GM21515 (cell line): ENCODE data around the gene TRIM37.
"Not testable (repeated sequence)": the region's sequence is repeated elsewhere in the genome, so short reads cannot be mapped to it uniquely, and the experiment has no call there.

Experiments
- ATAC-seq: cut with Tn5 transposase; IDR thresholded peaks from one replicate; pipeline ENCODE4 v1.9.1; 2021; ENCODE audit not compliant: unreplicated experiment

TRIM37 gene

DNA sequence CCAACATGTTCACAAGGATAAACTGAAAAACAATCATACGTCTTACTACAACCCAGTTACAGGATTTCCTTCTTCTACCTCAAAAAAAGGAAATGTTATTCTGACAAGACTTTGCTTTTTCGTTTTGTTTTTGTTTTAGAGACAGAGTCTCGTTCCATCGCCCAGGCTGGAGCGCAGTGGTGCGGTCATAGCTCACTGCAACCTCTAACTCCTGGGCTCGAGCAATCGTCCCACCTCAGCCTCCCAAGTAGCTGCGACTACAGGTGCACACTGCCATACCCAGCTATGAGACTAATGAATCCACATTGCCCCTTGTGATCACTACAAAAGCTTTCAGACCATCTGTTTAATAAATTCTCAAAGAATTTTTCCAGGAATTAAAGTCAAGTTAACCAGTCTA lies 8.8 kb upstream of the TRIM37 start:
- ATAC-seq, result no peak

DNA sequence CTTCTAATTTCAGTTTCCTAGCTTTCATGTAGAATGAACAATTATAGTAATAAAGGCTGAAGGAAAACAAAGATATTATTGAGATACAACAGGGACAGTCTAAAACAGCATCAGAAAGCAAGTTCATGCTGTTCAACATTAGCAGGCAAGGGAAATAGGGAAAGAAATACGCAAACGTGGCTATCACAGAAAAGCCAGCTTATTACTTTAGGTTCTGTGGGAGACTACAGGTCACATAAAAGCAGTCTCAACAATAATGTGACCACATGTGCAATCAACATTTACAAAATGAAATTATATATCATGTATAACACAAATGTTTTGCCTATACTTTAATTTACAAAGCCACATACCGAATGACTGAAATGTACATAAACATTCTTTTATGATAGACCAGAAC lies 4.9 kb upstream of the TRIM37 start:
- ATAC-seq, result no peak

DNA sequence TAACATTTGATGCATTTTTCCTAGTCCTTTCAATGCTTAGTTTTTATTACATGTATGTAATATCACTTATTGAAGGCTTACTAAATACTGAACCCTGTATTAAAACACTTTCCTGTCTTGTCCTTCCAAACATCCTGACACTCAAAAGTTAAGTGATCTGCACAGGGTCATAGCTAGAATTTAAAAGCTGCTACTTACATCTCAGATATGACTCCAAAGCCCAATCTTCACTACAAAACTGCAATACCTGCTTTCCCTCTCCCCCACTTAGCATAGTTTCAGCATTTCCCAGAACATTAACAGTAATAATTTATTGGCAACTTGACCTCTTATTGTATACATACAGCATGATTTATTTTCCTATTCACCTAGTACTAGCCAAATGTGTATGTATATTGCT lies 4.3 kb upstream of the TRIM37 start:
- ATAC-seq, result no peak

DNA sequence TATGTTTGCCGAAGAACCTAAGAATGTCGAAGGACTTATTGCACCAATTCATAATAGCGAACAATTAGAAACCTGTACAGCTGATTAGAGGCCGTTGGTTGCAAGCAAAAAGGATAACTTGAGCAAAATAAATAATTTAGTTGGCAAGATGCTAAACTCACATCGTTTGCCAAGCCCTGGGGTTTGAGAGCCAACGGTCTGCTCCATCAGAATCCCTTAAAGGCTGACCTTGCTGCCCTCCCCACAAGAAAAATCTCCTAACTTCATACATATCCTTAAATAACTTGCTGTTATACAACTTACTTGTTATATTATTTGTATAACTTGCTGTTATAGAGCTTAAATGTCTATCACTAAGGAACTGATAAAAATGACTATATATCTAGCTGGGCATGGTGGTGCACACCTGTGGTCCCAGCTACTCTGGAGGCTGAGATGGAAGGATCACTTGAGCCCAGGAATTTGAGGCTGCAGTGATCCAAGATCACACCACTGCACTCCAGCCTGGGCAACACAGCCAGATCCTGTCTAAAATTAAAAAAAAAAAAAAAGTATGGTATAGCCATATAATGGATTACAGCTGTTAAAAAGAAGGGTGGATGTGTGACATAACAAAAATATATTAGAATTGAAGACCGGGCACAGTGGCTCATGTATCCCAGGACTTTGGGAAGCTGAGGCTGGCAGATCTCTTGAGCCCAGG lies 1.9 kb upstream of the TRIM37 start:
- no peak for ATAC-seq

DNA sequence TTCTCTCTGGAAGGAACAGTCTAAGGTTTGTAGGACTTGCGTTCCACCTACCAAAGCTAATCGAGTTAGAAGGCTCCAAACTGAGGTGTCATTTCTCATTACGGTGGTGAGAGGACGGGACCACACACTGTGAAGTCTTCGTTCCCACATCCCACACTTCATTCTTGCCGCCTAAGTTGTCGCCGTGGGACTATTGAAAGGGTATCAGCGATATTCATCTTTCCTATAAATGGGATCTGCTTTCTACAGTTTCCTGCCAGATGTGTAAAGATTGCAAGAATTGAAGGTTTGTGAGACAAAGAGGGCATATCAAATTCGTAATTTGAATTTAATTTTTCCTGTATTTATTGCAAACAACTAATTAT lies 608 bp upstream of the TRIM37 start:
- ATAC-seq, result no peak

DNA sequence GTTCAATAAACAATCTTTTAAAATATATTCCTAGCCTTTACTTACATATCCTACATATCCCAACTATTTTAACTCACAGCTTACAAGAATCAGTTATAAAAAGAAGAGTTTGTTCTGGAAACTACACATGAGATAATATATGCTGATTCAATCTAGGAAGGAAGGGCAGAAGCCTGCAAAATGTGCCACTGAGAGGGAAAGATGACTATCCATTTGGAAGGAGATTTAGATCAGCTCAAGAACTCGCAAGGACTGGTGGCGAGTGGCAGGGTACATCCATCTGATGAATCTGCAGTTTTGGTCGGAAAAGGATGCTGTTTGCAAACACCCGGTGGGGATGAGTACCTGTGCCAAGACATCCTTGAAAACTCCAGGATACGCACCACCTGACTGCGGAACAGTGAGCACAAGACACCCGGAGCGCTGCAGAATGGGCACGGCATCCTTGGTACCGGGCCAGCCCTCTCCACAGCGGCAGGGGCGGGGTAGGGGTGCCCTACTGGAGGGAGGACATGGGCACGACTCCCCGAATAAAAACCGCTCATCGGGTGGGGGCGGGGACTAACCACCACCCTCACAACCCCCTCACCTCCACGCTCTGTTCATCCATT lies 723 bp downstream of the TRIM37 start:
- ATAC-seq, result peak; percentile 18

DNA sequence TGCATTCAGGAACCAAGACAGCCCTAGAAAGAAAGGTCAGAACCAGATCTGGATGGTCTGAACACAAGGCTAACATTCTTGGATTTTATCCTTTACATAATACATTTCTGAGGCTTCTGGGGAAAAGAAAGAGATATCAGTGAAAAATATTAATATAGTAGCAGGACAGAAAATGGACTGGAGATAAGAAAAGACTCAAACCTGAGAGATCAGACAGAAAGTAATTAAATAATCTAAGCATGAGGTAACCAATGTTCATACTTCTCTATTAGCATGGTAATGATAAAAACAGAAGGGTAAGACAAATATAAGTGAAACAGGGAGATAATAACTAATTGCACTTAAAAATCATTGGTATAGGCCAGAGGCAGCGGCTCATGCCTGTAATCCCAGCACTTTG lies 5.5 kb downstream of the TRIM37 start:
- no peak for ATAC-seq

DNA sequence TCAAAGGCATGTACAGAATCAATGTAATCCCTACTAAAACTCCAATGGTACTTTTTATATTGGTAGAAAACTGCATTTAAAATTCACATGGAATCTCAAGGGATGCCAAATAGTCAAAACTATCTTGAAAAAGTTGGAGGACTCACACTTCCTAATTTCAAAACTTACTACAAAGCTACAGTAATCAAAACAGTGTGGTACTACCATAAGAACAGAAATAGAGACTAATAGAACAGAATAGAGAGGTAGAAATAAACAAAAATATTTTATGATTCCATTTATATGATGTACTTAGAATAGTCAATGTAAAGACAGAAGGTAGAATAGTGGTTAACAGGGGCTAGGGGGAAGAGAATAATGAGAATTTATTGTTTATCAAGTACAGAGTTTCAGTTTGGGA lies 8.8 kb downstream of the TRIM37 start:
- ATAC-seq, result no peak

DNA sequence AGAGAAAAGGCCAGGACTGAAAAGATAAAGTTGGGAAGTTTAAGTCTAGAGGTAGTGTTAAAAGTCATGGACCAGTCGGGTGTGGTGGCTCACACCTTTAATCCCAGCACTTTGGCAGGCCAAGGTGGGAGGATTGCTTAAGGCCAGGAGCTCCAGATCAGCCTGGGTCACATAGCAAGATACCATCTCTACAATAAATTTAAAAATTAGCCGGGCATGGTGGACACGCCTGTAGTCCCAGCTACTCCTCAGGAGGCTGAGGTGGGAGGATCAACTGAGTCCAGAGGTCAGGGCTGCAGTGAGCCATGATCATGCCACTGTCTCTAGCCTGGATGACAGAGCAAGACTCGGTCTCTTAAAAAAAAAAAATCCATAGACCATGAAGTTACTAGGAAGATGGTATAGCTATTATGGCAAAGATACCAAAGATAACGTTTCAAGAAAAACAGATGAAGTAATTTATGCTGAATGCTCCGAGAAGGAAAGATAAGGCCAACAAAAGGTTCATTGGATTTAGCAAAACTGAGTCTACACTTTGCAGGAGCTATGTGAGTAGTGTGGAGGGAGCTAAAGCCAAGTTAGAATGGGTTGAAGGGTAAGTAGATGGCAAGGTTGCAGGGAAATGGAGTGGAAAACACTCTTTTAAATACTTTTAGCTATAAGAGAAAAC lies 11.7 kb downstream of the TRIM37 start:
- no peak for ATAC-seq

DNA sequence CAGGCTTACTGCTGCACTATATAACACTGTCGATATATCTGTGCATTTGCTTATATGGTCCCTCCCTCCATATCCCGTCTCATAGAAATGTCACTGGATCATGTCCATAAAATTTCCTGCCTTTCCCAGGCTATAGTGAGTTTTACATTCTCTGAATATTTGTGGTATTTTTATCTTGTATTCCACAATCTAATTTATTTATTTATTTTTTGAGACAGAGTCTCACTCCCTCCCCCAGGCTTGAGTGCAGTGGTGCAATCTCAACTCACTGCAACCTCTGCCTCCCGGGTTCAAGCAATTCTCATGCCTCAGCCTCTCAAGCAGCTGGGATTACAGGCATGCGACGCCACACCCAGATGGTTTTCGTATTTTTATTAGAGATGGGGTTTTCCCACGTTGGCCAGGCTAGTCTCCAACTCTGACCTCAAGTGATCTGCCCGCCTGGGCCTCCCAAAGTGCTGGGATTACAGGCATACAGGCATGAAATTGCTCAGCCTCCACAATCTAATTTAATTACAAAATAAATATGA lies 12.9 kb downstream of the TRIM37 start:
- ATAC-seq, result no peak

DNA sequence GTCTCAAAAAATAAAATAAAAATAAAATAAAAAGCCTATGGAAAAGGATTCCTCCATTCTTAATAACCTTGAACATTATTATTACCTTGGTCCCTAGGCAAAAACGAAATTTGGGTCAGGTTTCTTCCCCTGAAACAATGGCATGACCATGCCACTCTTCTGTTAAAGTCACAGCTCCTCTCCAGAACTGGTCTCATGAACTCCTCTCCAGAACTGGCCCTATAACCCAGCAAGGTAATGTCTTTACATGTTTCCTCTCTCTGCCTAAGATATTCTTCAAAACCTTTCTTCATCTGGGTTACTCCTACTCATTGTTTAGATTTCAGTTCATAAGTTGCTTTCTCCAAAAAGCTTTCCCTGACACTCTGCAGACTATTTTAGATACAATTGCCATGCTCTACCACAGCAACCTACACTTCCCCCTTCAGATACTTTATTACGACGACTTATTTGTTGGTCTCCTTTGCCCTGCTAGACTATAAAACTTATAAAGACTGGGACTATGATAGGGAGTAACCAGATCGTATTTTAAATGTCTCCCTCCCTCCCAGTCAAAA lies 13.5 kb downstream of the TRIM37 start:
- ATAC-seq, result no peak

DNA sequence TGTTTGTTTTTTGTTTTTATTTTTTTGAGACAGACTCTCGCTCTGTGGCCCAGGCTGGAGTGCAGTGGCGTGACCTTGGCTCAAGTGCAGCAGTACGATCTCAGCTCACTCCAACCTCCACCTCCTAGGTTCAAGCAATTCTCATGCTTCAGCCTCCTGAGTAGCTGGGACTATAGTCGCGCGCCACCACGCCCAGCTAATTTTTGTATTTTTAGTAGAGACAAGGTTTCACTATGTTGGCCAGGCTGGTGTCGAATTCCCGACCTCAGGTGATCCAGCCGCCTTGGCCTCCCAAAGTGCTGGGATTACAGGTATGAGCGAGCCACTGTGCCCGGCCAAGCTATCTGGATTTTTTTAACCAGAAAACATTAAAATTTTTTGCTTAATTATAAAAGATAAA lies 16.1 kb downstream of the TRIM37 start:
- ATAC-seq, result not testable (repeated sequence)

DNA sequence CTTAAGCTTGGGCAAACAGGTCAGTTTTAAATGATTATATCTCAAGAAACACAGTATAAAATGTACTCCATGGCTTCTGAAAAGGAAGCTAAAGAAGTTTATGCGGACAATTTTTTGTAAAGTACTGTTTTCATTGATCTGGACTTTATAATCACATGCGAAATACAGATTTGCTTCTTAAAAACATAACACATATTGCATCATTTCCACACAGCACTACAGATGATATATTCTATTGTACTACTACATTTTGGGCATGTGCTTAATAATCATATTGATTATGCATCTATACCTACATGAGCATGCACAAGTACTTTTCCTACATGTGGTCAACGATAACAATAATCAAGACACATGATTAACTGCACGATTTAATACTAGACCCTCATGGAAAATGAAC lies 22.5 kb downstream of the TRIM37 start:
- no peak for ATAC-seq

DNA sequence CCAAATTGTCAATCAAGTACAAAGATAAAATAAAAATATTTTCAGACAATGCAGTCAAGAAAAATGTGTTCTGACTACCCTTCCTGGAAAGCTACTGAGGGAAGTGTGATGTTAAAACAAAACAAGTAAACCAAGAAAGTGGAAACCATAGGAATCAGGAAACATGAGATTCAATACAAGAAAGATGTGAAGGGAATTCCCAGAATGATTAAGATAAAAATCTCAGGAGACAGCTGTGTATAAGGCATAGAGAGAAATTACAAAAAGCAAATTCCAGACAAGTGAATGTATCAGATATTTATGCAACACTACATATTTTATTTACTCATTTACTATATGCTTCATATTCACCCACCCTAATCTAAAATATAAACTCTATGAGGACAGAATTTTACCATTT lies 32.2 kb downstream of the TRIM37 start:
- no peak for ATAC-seq

DNA sequence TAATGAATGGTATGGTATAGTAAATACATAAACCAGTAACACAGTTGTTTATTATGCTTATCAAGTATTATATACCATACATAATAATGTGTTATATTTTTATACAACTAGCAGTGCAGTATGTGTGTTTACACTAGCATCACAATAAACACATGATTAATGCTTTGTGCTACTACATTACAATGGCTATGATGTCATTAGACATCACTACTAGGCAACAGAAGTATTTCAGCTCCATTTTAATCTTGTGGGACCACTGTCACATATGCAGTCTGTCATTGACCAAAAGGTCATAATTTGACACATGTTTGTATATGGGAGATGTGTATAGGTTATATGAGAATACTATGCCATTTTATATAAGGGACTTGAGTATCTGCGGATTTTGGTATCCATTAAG lies 32.7 kb downstream of the TRIM37 start:
- ATAC-seq, result no peak

DNA sequence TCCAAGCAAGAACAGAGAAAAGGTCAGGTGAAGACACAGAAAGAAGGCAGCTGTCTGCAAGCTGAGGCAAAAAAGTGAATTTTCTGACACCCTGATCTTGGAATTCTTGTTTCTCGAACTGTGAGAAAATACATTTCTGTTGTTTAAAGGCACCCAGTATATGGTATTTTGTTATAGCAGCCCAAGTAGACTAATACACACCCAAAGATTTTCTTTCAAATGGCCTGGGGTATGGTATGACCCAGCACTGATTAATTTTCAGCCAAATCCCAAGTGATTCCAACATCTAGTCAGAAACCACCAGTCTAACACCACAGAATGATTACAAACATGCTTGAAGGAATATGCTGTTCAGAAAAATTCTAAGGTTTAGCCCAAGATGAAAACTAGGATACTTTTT lies 36.8 kb downstream of the TRIM37 start:
- no peak for ATAC-seq

DNA sequence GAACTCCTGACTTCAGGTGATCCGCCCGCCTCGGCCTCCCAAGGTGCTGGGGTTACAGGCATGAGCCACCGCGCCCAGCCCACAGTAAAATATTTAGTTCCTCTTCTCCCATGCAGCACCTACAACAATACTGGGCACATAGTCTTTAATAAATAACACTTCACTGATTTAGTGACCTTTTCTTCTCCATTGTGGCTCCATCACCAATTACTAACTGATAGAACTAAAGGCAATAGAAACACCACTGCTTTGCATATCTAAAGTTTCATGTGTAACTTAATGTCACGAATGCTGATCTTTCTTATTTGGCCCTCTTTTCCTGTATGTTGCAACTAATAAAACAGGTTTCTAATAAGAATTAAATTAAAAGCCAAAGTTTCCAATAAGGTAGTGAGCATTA lies 38.9 kb downstream of the TRIM37 start:
- no peak for ATAC-seq

DNA sequence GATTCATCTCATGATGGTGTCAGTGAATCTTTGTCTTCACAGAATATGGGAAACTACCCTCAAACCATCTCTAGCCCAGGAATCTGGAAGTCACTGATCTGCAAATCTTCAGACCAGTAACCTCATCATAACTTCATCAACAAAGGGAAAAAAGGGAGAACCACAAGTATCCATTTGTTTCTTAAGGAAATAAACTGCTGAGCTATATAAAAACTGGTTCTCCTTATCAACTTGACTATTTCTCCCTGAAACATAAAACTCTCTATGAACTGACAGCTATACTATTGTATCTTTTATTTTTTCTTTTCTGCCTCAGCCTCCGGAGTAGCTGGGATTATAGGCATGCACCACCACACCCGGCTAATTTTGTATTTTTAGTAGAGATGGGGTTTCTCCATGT lies 39.3 kb downstream of the TRIM37 start:
- no peak for ATAC-seq

DNA sequence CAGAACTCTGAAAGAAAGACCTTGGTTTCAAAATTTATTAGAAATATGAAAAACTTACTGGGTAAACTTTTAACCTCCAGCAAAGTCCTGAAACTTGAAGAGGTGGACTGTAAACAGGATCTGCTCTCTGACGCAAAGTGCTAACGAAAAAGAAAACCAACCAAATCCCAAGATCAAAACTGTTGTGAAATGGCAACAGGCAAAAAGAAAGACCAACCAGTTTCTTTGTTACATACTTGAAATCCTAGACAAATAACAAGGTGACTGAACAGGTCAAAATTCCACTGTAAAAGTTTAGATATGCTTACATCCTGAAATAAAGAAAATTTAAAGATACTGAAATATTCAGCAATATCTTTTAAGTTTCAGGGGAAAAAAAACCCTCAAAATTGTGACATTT lies 44.2 kb downstream of the TRIM37 start:
- ATAC-seq, result no peak

DNA sequence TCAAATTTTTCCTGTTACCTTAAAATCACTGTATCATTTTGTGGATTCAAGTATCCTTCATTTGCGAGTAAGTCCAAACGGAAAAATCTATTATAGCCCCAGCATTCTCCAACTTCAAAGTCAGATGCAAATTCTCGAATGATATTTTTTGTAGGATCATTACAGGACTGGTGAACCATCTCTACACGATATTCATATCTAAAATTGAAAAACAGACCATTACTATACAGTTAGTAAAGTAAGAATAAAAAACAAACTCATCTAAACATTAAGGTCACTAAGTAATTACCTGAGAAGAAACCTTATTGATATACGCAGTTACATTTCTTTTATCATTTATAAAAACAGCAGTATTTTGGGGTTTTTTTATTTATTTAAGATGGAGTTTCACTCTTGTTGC lies 49.8 kb downstream of the TRIM37 start:
- ATAC-seq, result no peak

DNA sequence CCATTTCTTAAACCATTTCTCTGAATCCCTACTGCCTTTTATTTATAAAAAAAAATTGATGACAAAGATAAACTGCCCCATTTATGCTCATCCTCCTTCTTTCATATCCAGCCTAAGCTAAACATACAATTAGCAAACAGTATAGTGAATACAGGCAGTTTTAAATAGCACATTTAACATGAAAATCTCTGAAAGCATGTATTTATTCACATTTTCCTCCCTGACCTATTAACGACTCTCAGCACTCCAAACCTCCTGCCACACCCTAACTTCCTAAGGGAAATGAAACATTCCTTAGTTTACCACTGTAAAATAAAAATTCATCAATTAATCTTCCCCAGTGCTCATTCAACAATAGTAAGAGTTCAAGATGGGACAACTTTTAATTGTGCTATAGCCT lies 56.9 kb downstream of the TRIM37 start:
- no peak for ATAC-seq

DNA sequence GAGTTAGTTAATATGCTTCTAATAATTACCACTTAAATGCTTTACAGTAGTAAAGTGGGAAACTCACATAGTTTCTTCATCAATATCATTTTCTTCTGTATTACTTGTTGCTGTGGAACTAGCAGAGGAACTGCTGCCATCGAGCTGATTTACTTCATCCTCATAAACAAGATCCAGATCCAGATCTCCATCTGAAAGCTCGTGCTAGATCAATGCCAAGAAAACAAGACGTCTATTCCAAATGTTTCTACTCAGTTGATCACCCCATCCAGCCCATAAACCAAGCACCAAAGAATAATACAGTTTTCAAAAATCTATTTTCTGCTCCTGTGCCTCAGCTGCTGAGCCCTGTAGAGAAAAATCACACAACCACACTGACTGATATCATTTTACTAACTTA lies 59.1 kb downstream of the TRIM37 start:
- no peak for ATAC-seq
